IPS-11a (cell line): Measurements from ENCODE around the gene CCL25.

ENCODE experiments used
- H3K4me3 ChIP-seq: one replicate; pipeline ENCODE4 v1.5.1; 2013; ENCODE audit warnings: low read depth, low read length, control low read depth

CCL25 gene

DNA sequence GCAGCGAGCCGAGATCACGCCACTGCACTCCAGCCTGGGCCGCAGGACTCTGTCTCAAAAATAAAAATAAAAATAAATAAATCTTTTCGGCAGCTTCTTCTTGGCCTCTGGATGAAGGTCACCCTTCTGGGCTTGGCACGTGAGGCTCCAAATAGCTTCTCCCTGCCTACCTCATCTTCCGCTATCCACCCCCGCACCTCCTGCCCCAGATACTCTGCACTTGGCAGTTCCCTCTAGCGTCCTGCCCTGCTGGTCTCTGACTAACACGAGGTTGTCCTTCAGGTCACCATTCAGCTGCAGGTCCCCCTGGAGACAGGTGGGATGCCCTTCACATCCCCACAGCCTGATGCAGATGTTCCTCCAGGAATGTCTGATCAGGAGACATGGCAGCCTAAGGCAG lies 8.5 kb upstream of the CCL25 start:
- no peak overlapping the region for H3K4me3 ChIP-seq

DNA sequence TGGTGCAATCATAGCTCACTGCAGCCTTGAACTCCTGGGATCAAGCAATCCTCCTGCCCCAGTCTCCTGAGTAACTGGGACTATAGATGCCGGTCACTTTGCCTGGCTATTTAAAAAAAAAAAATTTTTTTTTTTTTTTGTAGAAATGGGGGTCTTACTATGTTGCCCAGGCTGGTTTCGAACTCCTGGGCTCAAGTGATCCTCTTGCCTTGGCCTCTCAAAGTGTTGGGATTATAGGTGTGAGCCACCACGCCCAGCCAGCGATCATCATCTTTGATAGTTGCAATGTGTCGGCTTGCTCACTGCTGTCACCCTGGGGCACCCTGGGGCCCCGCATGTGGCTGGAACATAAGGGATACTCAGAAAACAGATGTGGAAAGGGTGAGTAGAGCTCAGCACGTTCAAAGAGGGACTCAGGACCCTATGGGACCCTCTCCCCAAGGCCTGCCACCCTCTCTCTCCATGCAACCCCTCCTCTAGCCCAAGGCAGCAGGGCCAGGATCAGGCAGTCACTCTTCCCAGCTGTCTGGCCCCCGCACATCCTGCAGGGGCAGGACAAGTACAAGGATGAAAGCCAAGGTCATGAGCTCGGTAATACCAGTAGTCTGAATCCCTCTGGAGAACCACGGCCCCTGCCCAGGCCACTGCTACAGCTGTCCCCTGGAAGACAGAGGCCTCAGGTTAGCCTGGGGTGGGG lies 6.5 kb upstream of the CCL25 start:
- H3K4me3 ChIP-seq: no peak overlapping the region

- H3K4me3 ChIP-seq: no peak overlapping the region
These were observed 5.9 kb upstream of the CCL25 start for GRCh38 chr19:8046569-8047165.

DNA sequence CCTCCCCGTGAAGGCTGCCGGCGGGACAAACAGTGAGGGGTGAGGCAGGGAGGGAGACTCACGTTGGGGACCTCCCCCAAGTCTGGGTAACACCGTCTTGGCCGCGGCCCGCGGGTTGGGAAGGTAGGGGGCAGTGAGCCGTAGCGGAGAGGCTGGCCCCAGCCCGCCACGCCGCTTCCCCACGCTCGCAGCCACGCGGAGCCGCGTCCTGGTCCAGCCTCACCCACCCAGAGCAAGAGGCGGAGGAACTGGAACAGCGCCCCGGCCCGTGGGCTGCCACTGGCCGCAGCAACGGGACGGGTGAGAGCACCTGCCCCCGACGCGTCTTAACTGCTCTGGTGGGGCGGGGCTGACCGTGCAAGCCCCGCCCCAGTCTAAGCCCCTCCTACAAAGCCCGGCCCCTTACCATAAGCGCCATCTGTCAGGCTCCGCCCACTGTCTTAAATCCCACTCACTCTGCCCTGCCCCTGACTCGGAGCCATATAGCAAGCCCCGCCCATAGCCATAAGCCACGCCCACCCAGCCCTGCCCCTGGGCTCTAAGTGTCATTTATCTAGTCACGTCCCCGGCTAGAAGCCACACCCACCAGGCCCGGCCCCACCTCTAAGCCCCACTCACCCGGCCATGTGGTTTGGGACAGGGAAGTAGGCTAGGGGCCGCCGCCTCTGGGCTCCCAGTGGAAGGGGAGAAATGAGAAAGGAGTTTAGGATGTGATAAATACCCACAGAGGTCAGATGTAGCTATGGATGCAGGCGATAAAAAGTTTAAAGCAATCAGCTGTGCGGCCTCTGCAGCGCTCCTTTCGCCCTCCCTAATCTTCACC lies 2.1 kb upstream of the CCL25 start:
- H3K4me3 ChIP-seq: peak overlapping the region; percentile 51

DNA sequence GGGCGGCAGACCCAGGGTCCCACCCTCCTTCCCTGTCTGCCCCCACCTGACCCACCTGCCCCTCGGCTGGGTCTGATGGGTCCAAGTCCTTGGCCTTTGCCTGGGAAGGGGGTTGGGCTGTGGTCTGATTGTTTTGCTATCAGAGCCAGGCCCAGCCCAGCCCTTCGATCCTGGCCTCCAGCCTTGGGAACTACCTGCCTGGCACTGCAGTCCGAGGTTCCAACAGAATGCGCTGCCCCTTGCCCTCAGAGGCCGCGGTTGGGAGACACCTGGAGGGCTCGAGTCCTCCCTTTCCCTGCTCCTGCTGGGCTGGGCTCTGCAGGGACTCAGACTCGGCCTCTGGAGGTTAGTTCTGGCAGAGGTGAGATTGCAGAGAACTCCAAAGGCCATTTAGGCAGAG lies 1.6 kb downstream of the CCL25 start:
- H3K4me3 ChIP-seq: no peak overlapping the region

GRCh38 chr19:8056533-8056932 lies 4.0 kb downstream of the CCL25 start:
- no peak overlapping the region for H3K4me3 ChIP-seq

- no peak overlapping the region for H3K4me3 ChIP-seq
These were observed 5.1 kb downstream of the CCL25 start for GRCh38 chr19:8057545-8058270.

GRCh38 chr19:8064911-8065874 lies 12.6 kb downstream of the CCL25 start:
- no peak overlapping the region for H3K4me3 ChIP-seq

- H3K4me3 ChIP-seq: no peak overlapping the region
These were observed 13.3 kb downstream of the CCL25 start for GRCh38 chr19:8065875-8066261.

GRCh38 chr19:8069096-8069973 lies 16.8 kb downstream of the CCL25 start:
- no peak overlapping the region for H3K4me3 ChIP-seq

DNA sequence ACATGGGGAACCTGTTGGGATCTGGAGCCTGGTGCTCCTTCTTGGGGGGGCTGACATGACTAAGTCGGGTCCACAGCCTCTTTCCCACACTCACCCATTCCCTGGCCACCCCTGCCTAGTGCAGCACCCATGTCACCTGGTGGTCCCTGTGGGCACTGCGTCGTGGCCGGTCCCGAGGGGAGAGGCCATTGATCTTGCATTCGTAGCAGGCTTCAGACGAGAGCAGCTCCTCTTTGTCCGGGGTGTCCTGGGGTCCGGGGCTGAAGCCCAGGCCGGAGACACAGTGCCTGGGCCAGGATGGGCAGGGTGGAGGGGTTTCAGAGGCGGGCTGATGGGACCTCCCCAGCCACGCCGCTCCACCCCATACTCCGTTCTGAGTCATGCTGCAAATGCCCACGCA lies 19.4 kb downstream of the CCL25 start:
- H3K4me3 ChIP-seq: no peak overlapping the region

- no peak overlapping the region for H3K4me3 ChIP-seq
These were observed 21.9 kb downstream of the CCL25 start for GRCh38 chr19:8074501-8074900.

- no peak overlapping the region for H3K4me3 ChIP-seq
These were observed 22.9 kb downstream of the CCL25 start for GRCh38 chr19:8075158-8076074.

- no peak overlapping the region for H3K4me3 ChIP-seq
These were observed 27.4 kb downstream of the CCL25 start for GRCh38 chr19:8079988-8080387.

DNA sequence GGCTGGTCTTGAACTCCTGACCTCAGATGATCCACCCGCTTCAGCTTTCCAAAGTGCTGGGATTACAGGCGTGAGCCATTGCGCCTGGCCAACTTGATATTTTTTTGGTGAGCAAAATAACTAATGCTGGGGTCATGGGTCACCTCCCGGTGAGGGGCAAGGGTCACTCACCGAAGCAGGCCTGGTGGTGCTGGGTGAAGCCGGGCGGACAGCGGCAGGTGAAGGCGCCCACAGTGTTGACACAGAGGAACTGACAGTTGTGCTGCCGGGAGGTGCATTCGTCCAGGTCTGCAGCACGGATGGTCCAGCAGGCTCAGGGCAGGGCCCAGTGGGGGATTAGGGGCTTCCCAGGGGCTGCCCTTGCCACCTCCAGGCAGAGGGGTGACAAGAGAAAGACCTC lies 28.3 kb downstream of the CCL25 start:
- H3K4me3 ChIP-seq: no peak overlapping the region

DNA sequence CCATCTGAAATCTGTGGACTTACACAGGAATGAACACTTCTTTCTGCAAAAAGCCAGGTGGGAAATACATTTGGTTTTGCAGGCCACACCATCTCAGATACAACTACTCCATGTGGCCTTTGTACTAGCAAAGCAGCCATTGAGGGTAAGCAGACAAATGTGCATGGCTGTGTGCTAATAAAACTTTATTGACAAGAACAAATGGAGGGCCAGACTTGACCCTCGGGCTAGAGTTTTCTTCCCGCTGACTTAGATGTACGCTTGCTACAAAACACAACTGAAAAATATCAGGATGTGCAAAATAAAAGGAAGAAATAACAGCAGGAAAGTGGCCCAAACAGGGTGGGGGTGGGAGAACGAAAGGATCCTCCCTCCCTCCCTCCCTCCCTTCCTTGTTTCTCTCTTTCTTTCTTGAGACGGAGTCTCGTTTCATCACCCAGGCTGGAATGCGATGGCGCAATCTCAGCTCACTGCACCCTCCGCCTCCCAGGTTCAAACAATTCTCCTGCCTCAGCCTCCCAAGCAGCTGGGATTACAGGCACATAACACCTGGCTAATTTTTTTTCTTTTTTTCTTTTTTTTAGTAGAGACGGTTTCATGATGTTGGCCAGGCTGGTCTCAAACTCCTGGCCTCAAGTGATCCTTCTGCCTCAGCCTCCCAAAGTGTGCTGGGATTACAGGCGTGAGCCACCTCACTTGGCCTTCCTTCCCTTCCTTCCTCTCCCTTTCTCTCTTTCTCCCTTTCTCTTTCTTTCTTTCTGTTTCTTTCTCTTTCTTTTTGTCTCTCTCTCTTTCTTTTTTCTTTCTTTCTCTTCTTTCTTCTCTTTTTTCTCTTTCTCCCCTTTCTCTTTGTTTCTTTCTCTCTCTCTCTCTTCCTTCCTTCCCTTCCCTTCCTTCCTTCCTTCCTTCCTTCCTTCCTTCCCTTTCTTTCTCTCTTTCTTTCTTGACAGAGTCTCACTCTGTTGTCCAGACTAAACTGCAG lies 29.3 kb downstream of the CCL25 start:
- H3K4me3 ChIP-seq: no peak overlapping the region

DNA sequence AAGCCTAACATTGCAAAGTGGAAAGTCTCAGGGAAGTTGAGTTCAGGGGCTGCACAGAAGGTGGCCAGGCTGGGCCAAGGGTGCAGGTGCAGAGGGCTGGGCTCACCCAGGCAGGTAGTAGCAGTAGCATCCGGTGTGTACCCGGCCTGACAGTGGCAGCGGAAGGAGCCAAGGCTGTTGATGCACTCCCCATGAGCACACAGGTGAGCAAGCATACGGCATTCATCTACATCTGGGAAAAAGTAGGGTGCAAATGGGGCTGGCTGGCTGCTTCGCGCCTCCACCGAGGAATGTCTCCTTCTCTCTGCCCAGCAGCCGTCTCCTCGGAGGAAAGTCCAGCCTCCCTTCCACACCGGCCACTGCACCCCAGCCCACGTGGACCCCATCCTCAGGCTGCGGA lies 30.6 kb downstream of the CCL25 start:
- no peak overlapping the region for H3K4me3 ChIP-seq
